Endothelial cell of umbilical vein (primary cell): Measurements from ENCODE around the gene CYB5A. TPM values are rescaled to one million over a fixed set of nuclear protein-coding genes. Genes with fewer than 3 reads are reported as not detected.

Source experiments
- BruUV-seq: library from RNA; stranded (reverse); fragments of 400-500 nt; replicated peaks from 2 replicates; lab custom pipeline; 2021; lab: Mats Ljungman, UMichigan
- CTCF ChIA-PET: fragments of 300-600, 350-600 bp; sonication (Branson Sonifier 250); formaldehyde crosslinking; loops from one replicate; lab custom pipeline; 2021; ENCODE audit warnings: antibody characterized with exemption, inconsistent platforms; lab: Charles Lee
- POLR2A ChIA-PET: fragments of 300-600, 350-600 bp; sonication (Branson Sonifier 250); formaldehyde crosslinking; loops from one replicate; lab custom pipeline; 2021; ENCODE audit warnings: antibody characterized with exemption, inconsistent platforms; lab: Charles Lee
- DNase-seq: peaks from one replicate; pipeline ENCODE4 v3.0.0-alpha.2; 2011; ENCODE audit warnings: low read depth, low spot score
- FAIRE-seq: peaks from 2 replicates; lab custom pipeline; 2011; peaks lifted over from hg19 to GRCh38; lab: Jason Lieb, UNC
- H2AFZ ChIP-seq: 2 replicates; pipeline ENCODE4 v1.6.0; 2012; ENCODE audit warnings: low read depth, low read length, control low read depth, inconsistent platforms
- H3K27ac ChIP-seq: 2 replicates; pipeline ENCODE4 v1.5.1; 2011; ENCODE audit warnings: low read depth, mild to moderate bottlenecking, control low read depth, low read length, moderate library complexity; ENCODE audit not compliant: insufficient read depth
- H3K27me3 ChIP-seq, 2 experiments: 2 replicates each; pipeline versions ENCODE4 v1.6.0 to v1.6.1; 2011; ENCODE audit warnings: low read length in 2 of 2, mixed read lengths in 1 of 2; ENCODE audit not compliant: control insufficient read depth in 2 of 2, insufficient read depth in 2 of 2
- H3K36me3 ChIP-seq, 2 experiments: 2 replicates in 1 of 2; 3 replicates in 1 of 2; pipeline ENCODE4 v1.5.1; 2011; ENCODE audit warnings: low read length in 2 of 2, mild to moderate bottlenecking in 1 of 2, moderate library complexity in 1 of 2; ENCODE audit not compliant: control insufficient read depth in 2 of 2, insufficient read depth in 2 of 2; ENCODE audit errors: extremely low read depth in 1 of 2
- H3K4me1 ChIP-seq: 3 replicates; pipeline ENCODE4 v1.5.1; 2011; ENCODE audit warnings: mild to moderate bottlenecking, low read length; ENCODE audit not compliant: control insufficient read depth, insufficient read depth; ENCODE audit errors: extremely low read depth
- H3K4me2 ChIP-seq: 2 replicates; pipeline ENCODE4 v1.6.1; 2011; ENCODE audit warnings: low read length, control low read depth, mixed read lengths; ENCODE audit not compliant: insufficient read depth
- H3K4me3 ChIP-seq, 3 experiments: fragments of 200-600 bp in 1 of 3; sonication (generic), shearing (Covaris generic) in 1 of 3; replicated peaks in 1 of 3; 2 replicates each; pipeline ENCODE4 v1.5.1; 2011 to 2016; ENCODE audit warnings: control low read depth in 3 of 3, low read length in 3 of 3, mild to moderate bottlenecking in 2 of 3, inconsistent platforms in 1 of 3, low read depth in 1 of 3, moderate library complexity in 1 of 3; ENCODE audit not compliant: insufficient read depth in 1 of 3
- H3K79me2 ChIP-seq: 2 replicates; pipeline ENCODE4 v1.6.0; 2012; ENCODE audit warnings: low read length, inconsistent platforms; ENCODE audit not compliant: control insufficient read depth, insufficient read depth
- H3K9ac ChIP-seq: replicated peaks from 2 replicates; pipeline ENCODE3; 2011; ENCODE audit warnings: low read length, control low read depth; ENCODE audit not compliant: insufficient read depth; ENCODE audit errors: extremely low read depth
- H3K9me1 ChIP-seq: replicated peaks from 3 replicates; pipeline ENCODE4 v1.6.0; 2011; ENCODE audit warnings: mild to moderate bottlenecking, low read length; ENCODE audit not compliant: control insufficient read depth, insufficient read depth; ENCODE audit errors: extremely low read depth
- H3K9me3 ChIP-seq: replicated peaks from 2 replicates; pipeline ENCODE4 v1.5.1; 2012; ENCODE audit warnings: low read length, inconsistent platforms; ENCODE audit not compliant: control insufficient read depth, insufficient read depth
- H4K20me1 ChIP-seq: replicated peaks from 2 replicates; pipeline ENCODE3; 2011; ENCODE audit warnings: mild to moderate bottlenecking, low read length; ENCODE audit not compliant: control insufficient read depth, insufficient read depth; ENCODE audit errors: extremely low read depth
- CTCF ChIP-seq, 2 donors: IDR thresholded peaks; 1 replicate in 1 of 2; 2 replicates in 1 of 2; pipeline ENCODE4 v1.5.1; 2011; ENCODE audit warnings: low read length in 2 of 2, mild to moderate bottlenecking in 2 of 2, moderate library complexity in 2 of 2, control low read depth in 1 of 2, inconsistent platforms in 1 of 2, low read depth in 1 of 2; ENCODE audit not compliant: insufficient read depth in 1 of 2; ENCODE audit errors: extremely low read depth in 1 of 2
- EZH2 ChIP-seq: IDR thresholded peaks from 2 replicates; pipeline ENCODE4 v1.6.1; 2012; ENCODE audit warnings: borderline replicate concordance, low read depth, mild to moderate bottlenecking, moderate library complexity, low read length, inconsistent platforms; ENCODE audit not compliant: severe bottlenecking
- FOS ChIP-seq: IDR thresholded peaks from 2 replicates; pipeline ENCODE4 v1.6.1; 2011; ENCODE audit warnings: mild to moderate bottlenecking, low read length, moderate library complexity, borderline replicate concordance; ENCODE audit not compliant: insufficient read depth
- JUN ChIP-seq: IDR thresholded peaks from 2 replicates; pipeline ENCODE4 v1.6.1; 2011; ENCODE audit warnings: borderline replicate concordance, low read depth; ENCODE audit not compliant: insufficient read length, insufficient read depth
- MYC ChIP-seq: IDR thresholded peaks from one replicate; pipeline ENCODE4 v1.6.1; 2011; ENCODE audit warnings: mild to moderate bottlenecking, low read depth, low read length
- POLR2A ChIP-seq: IDR thresholded peaks from 2 replicates; pipeline ENCODE4 v1.6.1; 2012; ENCODE audit warnings: low read depth, mild to moderate bottlenecking, control low read depth, low read length
- POLR2AphosphoS5 ChIP-seq: IDR thresholded peaks from 2 replicates; pipeline ENCODE4 v1.6.1; 2012; ENCODE audit warnings: low read depth, mild to moderate bottlenecking, control low read depth, low read length, moderate library complexity; ENCODE audit not compliant: insufficient read depth
- dilution Hi-C: fragments of 300-500 bp; cut with MboI; formaldehyde crosslinking; loops from one replicate; pipeline ENCODE4 v1.15.0; 2019; ENCODE audit warnings: low sequenced_read_pairs; ENCODE audit not compliant: extremely low pct_ligation_motif_present
- intact Hi-C: fragments of 100-400 bp; cut with micrococcal nuclease; formaldehyde crosslinking; loops from one replicate; pipeline ENCODE4 v1.10.0; 2022
- polyA plus RNA-seq, 4 experiments: library from polyadenylated mRNA; depleted of rRNA in 3 of 4; stranded (reverse) in 3 of 4; unstranded in 1 of 4; fragments of >200 nt; gene quantifications; 2 replicates each; pipeline versions ENCODE4 v1.2.1 to v1.2.3, GENCODE V29; 2011 to 2012; ENCODE audit warnings: missing spikeins in 1 of 4
- total RNA-seq: library from RNA; stranded (reverse); gene quantifications from 2 replicates; pipeline ENCODE4 v1.2.3, GENCODE V29; 2021

The CYB5A gene
- total and polyA plus RNA-seq, 2 donors (not counting 3 experiments of a cell fraction or from before 2014, with no cell fraction given), result 24.9 to 74.0 TPM

- Histone ChIP-seq H3K27ac (no peak overlapping the region), H3K9me1 (no peaks in the 10 kb centered on the region), H3K79me2 (no peaks in the 10 kb centered on the region), H3K4me2 (no peak overlapping the region), H3K4me1 (no peaks in the 10 kb centered on the region), H3K9me3 (no peaks in the 10 kb centered on the region), H3K9ac (no peak overlapping the region), H4K20me1 (no peaks in the 10 kb centered on the region), H3K27me3 (no peaks in the 10 kb centered on the region), H3K36me3 (no peaks in the 10 kb centered on the region), H3K4me3 (no peak overlapping the region), H2AFZ (no peak overlapping the region)
- no peak for FAIRE-seq
- no TSS peak for BruUV-seq
- intact Hi-C loops, result no loop called here
- dilution Hi-C loops, result no loop called here
- CTCF ChIA-PET, result interaction anchor here (1.3 kb wide), 1 partner anchor 15 kb away, joined by 3 read pairs; no protein-coding TSS in a partner anchor
- POLR2A ChIA-PET, result no interaction called here
- TF ChIP-seq MYC, result no peak
- no peak for TF ChIP-seq POLR2AphosphoS5
- TF ChIP-seq CTCF (IDR thresholded peaks at IDR 0.05; ENCODE audit: extremely low read depth in 1 of 2, insufficient read depth in 1 of 2, low read depth in 1 of 2, low read length in 2 of 2), result no peak
- no peak for TF ChIP-seq FOS
- no peak for TF ChIP-seq POLR2A
- TF ChIP-seq JUN, result no peak
- no peak for DNase-seq
Observed at GRCh38 chr18:74273394-74273793, 18.4 kb downstream of the CYB5A start.

- dilution Hi-C loops (no loop called here), intact Hi-C loops (no loop called here)
- Histone ChIP-seq H3K4me3 (no peak overlapping the region), H3K27me3 (no peaks in the 10 kb centered on the region), H3K9me1 (no peaks in the 10 kb centered on the region), H3K4me1 (no peaks in the 10 kb centered on the region), H3K27ac (no peak overlapping the region), H3K4me2 (no peak overlapping the region), H3K36me3 (no peaks in the 10 kb centered on the region), H4K20me1 (no peaks in the 10 kb centered on the region), H3K9me3 (no peaks in the 10 kb centered on the region), H3K9ac (no peak overlapping the region), H2AFZ (no peak overlapping the region), H3K79me2 (no peaks in the 10 kb centered on the region)
- BruUV-seq, result no TSS peak
- POLR2A ChIA-PET, result no interaction called here
- DNase-seq (no peak), FAIRE-seq (no peak)
- CTCF ChIA-PET, result no interaction called here
- TF ChIP-seq MYC, result no peak
- no peak for TF ChIP-seq CTCF (IDR thresholded peaks at IDR 0.05; ENCODE audit: extremely low read depth in 1 of 2, insufficient read depth in 1 of 2, low read depth in 1 of 2, low read length in 2 of 2)
- TF ChIP-seq FOS, result no peak
- no peak for TF ChIP-seq EZH2
- TF ChIP-seq POLR2AphosphoS5, result no peak
- no peak for TF ChIP-seq JUN
Observed at GRCh38 chr18:74271635-74272034, 20.1 kb downstream of the CYB5A start.
